ENCODE data around the gene DNER. TPM values are rescaled to one million over a fixed set of nuclear protein-coding genes. Genes with fewer than 3 reads are reported as not detected.
A peak's percentile ranks its signal among the peaks of the same experiment; 100 is the strongest.

Gene DNER
- total RNA-seq, 1 donor from 2014 or later: 1.8 TPM

DNA sequence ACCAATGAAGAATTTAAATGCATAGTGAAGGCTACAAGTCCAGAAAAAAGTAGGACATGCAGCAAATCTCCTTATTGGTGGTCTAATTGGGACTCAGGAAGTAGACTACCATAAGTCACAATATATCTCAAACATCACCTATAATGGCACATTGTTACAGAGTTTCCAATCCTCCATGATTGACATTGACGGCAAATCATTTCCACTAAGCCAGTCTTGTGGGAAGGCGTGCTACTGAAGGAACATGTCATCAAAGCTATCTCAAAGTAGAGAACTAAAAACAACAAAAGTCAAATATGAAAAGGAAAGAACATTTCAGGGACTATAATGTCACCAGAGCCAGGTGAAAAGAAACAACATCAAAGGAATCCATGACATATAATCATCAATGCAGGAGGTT, 276.9 kb downstream of the DNER start:
- FAIRE-seq (no peak), DNase-seq (ENCODE audit: low read depth) (no peak)
- no peak overlapping the region for H3K4me3 ChIP-seq (ENCODE audit: low read depth, low read length)
- H3K36me3 ChIP-seq (ENCODE audit: control insufficient read depth, insufficient read depth, low read length): no peaks in the 10 kb centered on the region
- H3K27me3 ChIP-seq (ENCODE audit: control insufficient read depth, insufficient read depth, low read length): no peaks in the 10 kb centered on the region
- TF ChIP-seq, protein P1, sequence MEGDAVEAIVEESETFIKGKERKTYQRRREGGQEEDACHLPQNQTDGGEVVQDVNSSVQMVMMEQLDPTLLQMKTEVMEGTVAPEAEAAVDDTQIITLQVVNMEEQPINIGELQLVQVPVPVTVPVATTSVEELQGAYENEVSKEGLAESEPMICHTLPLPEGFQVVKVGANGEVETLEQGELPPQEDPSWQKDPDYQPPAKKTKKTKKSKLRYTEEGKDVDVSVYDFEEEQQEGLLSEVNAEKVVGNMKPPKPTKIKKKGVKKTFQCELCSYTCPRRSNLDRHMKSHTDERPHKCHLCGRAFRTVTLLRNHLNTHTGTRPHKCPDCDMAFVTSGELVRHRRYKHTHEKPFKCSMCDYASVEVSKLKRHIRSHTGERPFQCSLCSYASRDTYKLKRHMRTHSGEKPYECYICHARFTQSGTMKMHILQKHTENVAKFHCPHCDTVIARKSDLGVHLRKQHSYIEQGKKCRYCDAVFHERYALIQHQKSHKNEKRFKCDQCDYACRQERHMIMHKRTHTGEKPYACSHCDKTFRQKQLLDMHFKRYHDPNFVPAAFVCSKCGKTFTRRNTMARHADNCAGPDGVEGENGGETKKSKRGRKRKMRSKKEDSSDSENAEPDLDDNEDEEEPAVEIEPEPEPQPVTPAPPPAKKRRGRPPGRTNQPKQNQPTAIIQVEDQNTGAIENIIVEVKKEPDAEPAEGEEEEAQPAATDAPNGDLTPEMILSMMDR (IDR thresholded peaks at IDR 0.05; ENCODE audit: insufficient read depth, low read length, severe bottlenecking): no peak

DNA sequence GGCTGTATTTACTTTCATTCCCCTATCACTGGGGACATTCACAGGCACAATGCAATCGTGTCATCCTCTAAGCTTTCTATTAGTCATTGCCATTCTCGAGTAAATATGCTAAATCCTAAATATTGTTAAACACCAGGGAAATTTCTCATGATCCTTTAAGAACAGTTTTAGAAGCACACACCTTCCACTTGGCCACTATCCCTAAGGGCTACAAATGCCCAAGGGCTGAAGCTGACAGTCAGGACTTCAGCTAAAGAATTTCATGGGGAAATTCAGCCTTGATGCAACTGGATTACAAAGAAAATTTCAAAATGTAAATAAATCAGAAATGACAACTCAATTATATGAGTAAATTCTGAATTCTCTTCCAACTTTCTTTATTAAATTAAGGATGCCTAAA, 280.2 kb downstream of the DNER start:
- FAIRE-seq: no peak
- H3K4me3 ChIP-seq (ENCODE audit: low read depth, low read length): no peak overlapping the region
- DNase-seq (ENCODE audit: low read depth): no peak
- TF ChIP-seq, protein P1 (IDR thresholded peaks at IDR 0.05; ENCODE audit: insufficient read depth, low read length, severe bottlenecking): no peak
- H3K27me3 ChIP-seq (ENCODE audit: control insufficient read depth, insufficient read depth, low read length): no peaks in the 10 kb centered on the region
- H3K36me3 ChIP-seq (ENCODE audit: control insufficient read depth, insufficient read depth, low read length): no peaks in the 10 kb centered on the region

DNA sequence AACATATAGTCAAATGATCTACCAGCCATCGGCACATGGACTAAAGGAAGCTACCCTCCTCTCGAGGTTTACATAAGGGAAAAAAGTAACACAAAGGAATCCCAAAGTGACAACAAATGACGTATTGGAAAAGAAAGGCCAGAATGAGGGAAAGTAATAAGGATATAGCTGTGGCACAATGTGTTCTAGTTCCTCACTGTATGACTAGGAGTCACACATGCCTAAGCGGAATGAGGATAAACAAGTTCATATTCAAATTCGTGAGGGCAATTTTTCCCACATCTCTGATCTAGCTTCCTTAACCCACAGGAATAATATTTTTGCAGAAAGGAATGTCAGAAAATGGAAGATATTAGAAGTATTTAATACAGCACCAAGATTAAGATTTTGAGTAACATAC, 281.0 kb downstream of the DNER start:
- Histone ChIP-seq H3K36me3 (ENCODE audit: control insufficient read depth, insufficient read depth, low read length) (no peaks in the 10 kb centered on the region), H3K27me3 (ENCODE audit: control insufficient read depth, insufficient read depth, low read length) (no peaks in the 10 kb centered on the region), H3K4me3 (ENCODE audit: low read depth, low read length) (no peak overlapping the region)
- TF ChIP-seq, protein P1 (IDR thresholded peaks at IDR 0.05; ENCODE audit: insufficient read depth, low read length, severe bottlenecking): no peak
- DNase-seq (ENCODE audit: low read depth) (no peak), FAIRE-seq (no peak)

DNA sequence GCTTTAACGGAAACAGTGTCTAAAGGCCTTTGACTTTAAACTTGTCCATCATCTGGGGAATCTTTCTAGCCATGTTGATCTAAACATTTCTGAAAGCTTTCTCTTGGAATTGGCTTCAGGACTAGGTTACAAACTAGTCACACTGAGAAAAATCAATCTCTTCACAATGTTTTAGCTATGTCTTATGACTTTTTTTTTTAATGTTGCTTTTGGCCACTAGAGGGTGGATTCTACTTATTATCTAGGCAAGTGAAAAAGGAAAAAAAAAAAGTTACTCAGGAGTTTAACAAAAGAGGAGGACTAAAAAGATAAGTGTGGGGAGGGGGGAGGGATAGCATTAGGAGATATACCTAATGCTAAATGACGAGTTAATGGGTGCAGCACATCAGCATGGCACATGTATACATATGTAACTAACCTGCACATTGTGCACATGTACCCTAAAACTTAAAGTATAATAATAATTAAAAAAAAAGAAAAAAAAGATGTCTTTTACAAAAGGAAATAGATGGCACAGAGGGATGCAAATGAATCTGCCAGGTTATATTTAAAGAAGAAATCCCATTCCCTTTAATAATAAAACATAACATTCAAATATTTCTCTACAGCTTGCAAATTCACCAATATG, 282.9 kb downstream of the DNER start:
- H3K4me3 ChIP-seq (ENCODE audit: low read depth, low read length): no peak overlapping the region
- no peaks in the 10 kb centered on the region for H3K36me3 ChIP-seq (ENCODE audit: control insufficient read depth, insufficient read depth, low read length)
- H3K27me3 ChIP-seq (ENCODE audit: control insufficient read depth, insufficient read depth, low read length): no peaks in the 10 kb centered on the region
- TF ChIP-seq, protein P1 (IDR thresholded peaks at IDR 0.05; ENCODE audit: insufficient read depth, low read length, severe bottlenecking): peak; percentile 33
- DNase-seq (ENCODE audit: low read depth) (peak; percentile 71), FAIRE-seq (no peak)

DNA sequence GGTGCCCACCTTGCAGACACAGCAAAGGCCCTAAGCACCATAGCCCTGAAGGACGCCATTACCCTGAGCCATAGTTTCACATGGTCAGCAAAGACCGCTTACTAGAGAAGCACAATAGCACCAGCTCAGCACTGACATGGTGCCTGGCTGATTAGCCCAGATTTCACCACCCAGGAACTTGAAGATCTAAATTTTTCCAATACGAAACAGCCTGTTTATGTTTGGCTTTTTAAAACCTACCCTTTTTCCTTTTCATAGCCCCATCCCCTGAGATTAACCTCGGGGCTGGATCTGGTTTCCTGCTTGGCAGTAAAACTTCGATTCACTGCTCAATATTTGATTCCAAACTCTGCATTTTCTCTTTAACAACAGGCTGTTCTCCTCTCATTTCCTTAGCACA, 284.8 kb downstream of the DNER start:
- no peak for DNase-seq (ENCODE audit: low read depth)
- H3K27me3 ChIP-seq (ENCODE audit: control insufficient read depth, insufficient read depth, low read length): no peaks in the 10 kb centered on the region
- no peak overlapping the region for H3K4me3 ChIP-seq (ENCODE audit: low read depth, low read length)
- H3K36me3 ChIP-seq (ENCODE audit: control insufficient read depth, insufficient read depth, low read length): no peaks in the 10 kb centered on the region
- FAIRE-seq: no peak
- TF ChIP-seq, protein P1 (IDR thresholded peaks at IDR 0.05; ENCODE audit: insufficient read depth, low read length, severe bottlenecking): no peak

DNA sequence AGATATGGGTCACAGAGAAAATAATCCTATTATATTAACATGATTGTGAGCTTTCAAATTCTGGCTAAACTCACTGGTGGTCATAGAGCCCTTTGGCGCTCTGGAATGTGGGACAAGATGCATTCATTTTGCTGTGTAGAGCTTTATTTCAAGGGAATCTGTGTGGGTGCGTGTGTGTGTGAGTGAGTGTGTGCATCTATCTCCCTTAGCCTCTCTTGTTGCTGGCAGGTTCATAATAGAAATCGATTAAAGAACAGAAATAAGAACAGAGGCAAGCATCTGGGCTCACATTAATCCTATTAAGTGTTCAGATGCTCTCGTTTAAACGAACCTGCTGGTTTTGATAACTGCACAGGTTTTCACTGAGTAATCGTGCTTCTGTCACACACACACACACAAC, 287.9 kb downstream of the DNER start:
- Histone ChIP-seq H3K36me3 (ENCODE audit: control insufficient read depth, insufficient read depth, low read length) (no peaks in the 10 kb centered on the region), H3K27me3 (ENCODE audit: control insufficient read depth, insufficient read depth, low read length) (no peaks in the 10 kb centered on the region), H3K4me3 (ENCODE audit: low read depth, low read length) (no peak overlapping the region)
- TF ChIP-seq, protein P1 (IDR thresholded peaks at IDR 0.05; ENCODE audit: insufficient read depth, low read length, severe bottlenecking): no peak
- FAIRE-seq: no peak
- DNase-seq (ENCODE audit: low read depth): no peak

Measured in bronchial epithelial cell (primary cell).